Limb (tissue), 2 donors: ENCODE data around the gene CRTC1.

Experiments used
- DNase-seq, 2 donors: peaks; one replicate each; pipeline ENCODE4 v3.0.0-alpha.2; 2016; ENCODE audit errors: extremely low spot score in 2 of 2

CRTC1 gene

GRCh38 chr19:18651733-18652132 is 31.7 kb upstream of the CRTC1 start:
- DNase-seq, result peak in 1 of 2 donors; percentile 17

GRCh38 chr19:18653853-18654252 is 29.6 kb upstream of the CRTC1 start:
- DNase-seq, result no peak

GRCh38 chr19:18654469-18654868 is 29.0 kb upstream of the CRTC1 start:
- DNase-seq, result no peak

GRCh38 chr19:18655173-18655844 is 28.2 kb upstream of the CRTC1 start:
- DNase-seq, result no peak

GRCh38 chr19:18656337-18657086 is 27.0 kb upstream of the CRTC1 start:
- peak in 1 of 2 donors; percentile 32 for DNase-seq

- peak in 1 of 2 donors; percentile 64 for DNase-seq
Measured at GRCh38 chr19:18657590-18658365, 25.7 kb upstream of the CRTC1 start.

GRCh38 chr19:18658366-18658855 is 25.1 kb upstream of the CRTC1 start:
- no peak for DNase-seq

GRCh38 chr19:18659281-18660050 is 24.0 kb upstream of the CRTC1 start:
- peak in 1 of 2 donors; percentile 60 for DNase-seq

GRCh38 chr19:18660051-18660910 is 23.2 kb upstream of the CRTC1 start:
- DNase-seq, result peak in 1 of 2 donors; percentile 32

GRCh38 chr19:18660939-18661670 is 22.4 kb upstream of the CRTC1 start:
- no peak for DNase-seq

GRCh38 chr19:18662972-18663732 is 20.3 kb upstream of the CRTC1 start:
- DNase-seq, result peak in 1 of 2 donors; percentile 21

- DNase-seq, result no peak
Measured at GRCh38 chr19:18663940-18664530, 19.4 kb upstream of the CRTC1 start.

GRCh38 chr19:18665771-18666202 is 17.7 kb upstream of the CRTC1 start:
- DNase-seq, result no peak

GRCh38 chr19:18666317-18666716 is 17.2 kb upstream of the CRTC1 start:
- DNase-seq, result no peak

- DNase-seq, result no peak
Measured at GRCh38 chr19:18666784-18667183, 16.7 kb upstream of the CRTC1 start.

GRCh38 chr19:18667531-18668251 is 15.8 kb upstream of the CRTC1 start:
- peak in 1 of 2 donors; percentile 26 for DNase-seq

- DNase-seq, result no peak
Measured at GRCh38 chr19:18668252-18668631, 15.2 kb upstream of the CRTC1 start.
